ENCODE measurements around the gene SPIRE1. TPM values are rescaled to one million over a fixed set of nuclear protein-coding genes. Genes with fewer than 3 reads are reported as not detected.

SPIRE1 gene
- total RNA-seq, 1 experiment from 2014 or later: 16.6 TPM

GRCh38 chr18:12416098-12416729, 241.7 kb downstream of the SPIRE1 start:
- no peak overlapping the region for H3K4ac ChIP-seq (ENCODE audit: low read depth, low read length)
- no peak overlapping the region for H2BK12ac ChIP-seq (ENCODE audit: insufficient read length, low read depth, low read length)
- no peak overlapping the region for H3K27ac ChIP-seq (ENCODE audit: insufficient read length, low read depth, low read length)
- no peaks in the 10 kb centered on the region for H3K9me3 Mint-ChIP-seq
- no peak overlapping the region for H4K5ac ChIP-seq (ENCODE audit: insufficient read length, low read depth, low read length)
- no peak for TF ChIP-seq CTCF (conservative IDR thresholded peaks at IDR 0.05)
- no peaks in the 10 kb centered on the region; the same call in 1 of the 2 replicates for H3K79me2 ChIP-seq (ENCODE audit: insufficient read depth, low read length)
- H3K27me3 Mint-ChIP-seq (ENCODE audit: low read depth): no peaks in the 10 kb centered on the region
- H3K36me3 Mint-ChIP-seq (ENCODE audit: insufficient read depth in 1 of 3, low read depth in 3 of 3): peaks cover 0 to 4% (median 2%) of the 10 kb centered on the region in 3 experiments; a peak in 3 of 7 replicates
- no peak for DNase-seq
- no peak overlapping the region for H3T11ph ChIP-seq (ENCODE audit: low read length)
- H2AFZ ChIP-seq (ENCODE audit: low read length): no peak overlapping the region
- peaks cover 15 to 20% of the 10 kb centered on the region in 2 experiments for H3K4me1 Mint-ChIP-seq
- no peaks in the 10 kb centered on the region for H3K27me3 ChIP-seq (ENCODE audit: insufficient read depth, low read length)
- peaks cover 7% of the 10 kb centered on the region for H3K23me2 ChIP-seq (ENCODE audit: insufficient read length, low read depth, low read length, poor library complexity, severe bottlenecking)
- no peak overlapping the region for H2BK120ac ChIP-seq (ENCODE audit: low read depth, low read length, poor library complexity, severe bottlenecking)
- H3K79me1 ChIP-seq (ENCODE audit: insufficient read depth, low read depth, low read length, poor library complexity, severe bottlenecking): no peaks in the 10 kb centered on the region
- no peaks in the 10 kb centered on the region for H3K9me3 ChIP-seq (ENCODE audit: control insufficient read depth, low read depth, low read length)
- no peak overlapping the region for H3K4me2 ChIP-seq (ENCODE audit: insufficient read depth, insufficient read length, low read length)
- H3K18ac ChIP-seq (ENCODE audit: insufficient read length, low read depth, low read length): no peak overlapping the region
- H2BK20ac ChIP-seq (ENCODE audit: low read depth, low read length, poor library complexity, severe bottlenecking): no peak overlapping the region
- no peak overlapping the region for H2BK5ac ChIP-seq (ENCODE audit: insufficient read length, low read length)
- no peak overlapping the region for H3K56ac ChIP-seq (ENCODE audit: insufficient read length, low read depth, low read length)
- H3K27ac Mint-ChIP-seq: peak overlapping the region in 1 of 3 experiments; percentile 83; a peak in 2 of 7 replicates
- no peak overlapping the region for H4K8ac ChIP-seq (replicated peaks; ENCODE audit: insufficient read length, low read depth, low read length)
- no peak overlapping the region for H4K91ac ChIP-seq (ENCODE audit: insufficient read length, low read depth, low read length)
- H3K14ac ChIP-seq (ENCODE audit: insufficient read depth, low read length): no peak overlapping the region
- WGBS (ENCODE audit: extremely low coverage, insufficient read length, low lambda C conversion rate): no CpG with 5 or more reads among the region's 5 CpGs
- no peak overlapping the region for H3K23ac ChIP-seq (ENCODE audit: insufficient read length, low read depth, low read length)
- H3K4me3 Mint-ChIP-seq: no peak overlapping the region; a peak in 1 of 5 replicates
- no peak overlapping the region for H2BK15ac ChIP-seq (ENCODE audit: low read depth, low read length)
- H4K20me1 ChIP-seq (ENCODE audit: control insufficient read depth, insufficient read depth, insufficient read length): no peaks in the 10 kb centered on the region
- no peaks in the 10 kb centered on the region; the same call in 1 of the 2 replicates for H3K4me1 ChIP-seq (ENCODE audit: insufficient read depth, low read length)
- H2AK5ac ChIP-seq (ENCODE audit: insufficient read length, low read length): no peak overlapping the region
- no peak overlapping the region for H3K9ac ChIP-seq (ENCODE audit: extremely low read depth, insufficient read length, low read length)

Data from H9 (cell line).